GM23338 (cell line): ENCODE data around the gene NDST3.

Experiments used
- CREB1 ChIP-seq: fragments of 250-450 bp; sonication (Bioruptor Pico); IDR thresholded peaks from 2 replicates; pipeline ENCODE4 v1.5.0; 2020; ENCODE audit warnings: low read depth, mild to moderate bottlenecking, moderate library complexity
- CTCF ChIP-seq, 2 experiments: fragments of 200-600 bp in 1 of 2; sonication (generic) in 1 of 2; conservative IDR thresholded peaks; 2 replicates each; pipeline versions ENCODE4 v1.5.1 to v1.6.1; 2016 to 2017; ENCODE audit warnings: antibody characterized with exemption in 2 of 2, low read depth in 2 of 2, mild to moderate bottlenecking in 2 of 2, moderate library complexity in 1 of 2
- ETS1 ChIP-seq: IDR thresholded peaks from 2 replicates; pipeline ENCODE4 v1.6.1; 2016; ENCODE audit warnings: antibody characterized with exemption
- EZH2 ChIP-seq: fragments of 200-600 bp; sonication (generic); IDR thresholded peaks from one replicate; pipeline ENCODE4 v1.8.0; 2017; ENCODE audit warnings: antibody characterized with exemption, mild to moderate bottlenecking, low read depth; ENCODE audit not compliant: unreplicated experiment
- EZH2phosphoT487 ChIP-seq: fragments of 200-600 bp; sonication (generic); IDR thresholded peaks from one replicate; pipeline ENCODE4 v1.8.1; 2018; ENCODE audit warnings: antibody characterized with exemption; ENCODE audit not compliant: unreplicated experiment
- JUNB ChIP-seq: IDR thresholded peaks from one replicate; pipeline ENCODE4 v1.6.1; 2016; ENCODE audit warnings: antibody characterized with exemption; ENCODE audit not compliant: unreplicated experiment
- POLR2AphosphoS5 ChIP-seq: IDR thresholded peaks from 2 replicates; pipeline ENCODE4 v1.6.1; 2016; ENCODE audit warnings: antibody characterized with exemption, low read depth
- ZNF114 ChIP-seq: fragments of 250-450 bp; sonication (Bioruptor Pico); IDR thresholded peaks from 2 replicates; pipeline ENCODE4 v1.5.0; 2020; ENCODE audit warnings: mild to moderate bottlenecking, moderate library complexity
- ZNF331 ChIP-seq: fragments of 250-450 bp; sonication (Bioruptor Pico); IDR thresholded peaks from 2 replicates; pipeline ENCODE4 v1.5.0; 2020; ENCODE audit warnings: low read depth, mild to moderate bottlenecking, moderate library complexity
- TF ChIP-seq, protein P1 (sequence below): IDR thresholded peaks from one replicate; pipeline ENCODE4 v1.6.1; 2018; ENCODE audit warnings: antibody characterized with exemption; ENCODE audit not compliant: unreplicated experiment

GRCh38 chr4:118154649-118155048 is 120.4 kb downstream of the NDST3 start:
- TF ChIP-seq CTCF (conservative IDR thresholded peaks at IDR 0.05; ENCODE audit: low read depth in 2 of 2) (no peak), EZH2 (no peak), POLR2AphosphoS5 (no peak), ETS1 (no peak), CREB1 (CRISPR knock-in tag) (no peak), EZH2phosphoT487 (no peak), JUNB (no peak), ZNF114 (no peak), ZNF331 (CRISPR knock-in tag) (no peak)
- TF ChIP-seq, protein P1, sequence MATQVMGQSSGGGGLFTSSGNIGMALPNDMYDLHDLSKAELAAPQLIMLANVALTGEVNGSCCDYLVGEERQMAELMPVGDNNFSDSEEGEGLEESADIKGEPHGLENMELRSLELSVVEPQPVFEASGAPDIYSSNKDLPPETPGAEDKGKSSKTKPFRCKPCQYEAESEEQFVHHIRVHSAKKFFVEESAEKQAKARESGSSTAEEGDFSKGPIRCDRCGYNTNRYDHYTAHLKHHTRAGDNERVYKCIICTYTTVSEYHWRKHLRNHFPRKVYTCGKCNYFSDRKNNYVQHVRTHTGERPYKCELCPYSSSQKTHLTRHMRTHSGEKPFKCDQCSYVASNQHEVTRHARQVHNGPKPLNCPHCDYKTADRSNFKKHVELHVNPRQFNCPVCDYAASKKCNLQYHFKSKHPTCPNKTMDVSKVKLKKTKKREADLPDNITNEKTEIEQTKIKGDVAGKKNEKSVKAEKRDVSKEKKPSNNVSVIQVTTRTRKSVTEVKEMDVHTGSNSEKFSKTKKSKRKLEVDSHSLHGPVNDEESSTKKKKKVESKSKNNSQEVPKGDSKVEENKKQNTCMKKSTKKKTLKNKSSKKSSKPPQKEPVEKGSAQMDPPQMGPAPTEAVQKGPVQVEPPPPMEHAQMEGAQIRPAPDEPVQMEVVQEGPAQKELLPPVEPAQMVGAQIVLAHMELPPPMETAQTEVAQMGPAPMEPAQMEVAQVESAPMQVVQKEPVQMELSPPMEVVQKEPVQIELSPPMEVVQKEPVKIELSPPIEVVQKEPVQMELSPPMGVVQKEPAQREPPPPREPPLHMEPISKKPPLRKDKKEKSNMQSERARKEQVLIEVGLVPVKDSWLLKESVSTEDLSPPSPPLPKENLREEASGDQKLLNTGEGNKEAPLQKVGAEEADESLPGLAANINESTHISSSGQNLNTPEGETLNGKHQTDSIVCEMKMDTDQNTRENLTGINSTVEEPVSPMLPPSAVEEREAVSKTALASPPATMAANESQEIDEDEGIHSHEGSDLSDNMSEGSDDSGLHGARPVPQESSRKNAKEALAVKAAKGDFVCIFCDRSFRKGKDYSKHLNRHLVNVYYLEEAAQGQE = no peak
